Panc1 (cell line): Measurements from ENCODE around the gene AHSA1. TPM values are rescaled to one million over a fixed set of nuclear protein-coding genes. Genes with fewer than 3 reads are reported as not detected.

Experiments used
- ATAC-seq: fragments of 200-7000 bp; cut with Tn5 transposase; 2 replicates; pipeline ENCODE4 v1.9.1; 2020; ENCODE audit warnings: mild to moderate bottlenecking, moderate library complexity
- BruUV-seq: library from RNA; stranded (reverse); fragments of 400-500 nt; replicated peaks from 2 replicates; lab custom pipeline; 2021; lab: Mats Ljungman, UMichigan
- CTCF ChIA-PET: fragments of 300-600 bp; sonication (Branson Sonifier 250); formaldehyde crosslinking; loops from one replicate; lab custom pipeline; 2022; ENCODE audit warnings: antibody characterized with exemption; lab: Charles Lee
- POLR2A ChIA-PET: fragments of 300-600 bp; sonication (Branson Sonifier 250); formaldehyde crosslinking; loops from one replicate; lab custom pipeline; 2022; ENCODE audit warnings: antibody characterized with exemption; lab: Charles Lee
- DNase-seq: peaks from one replicate; pipeline ENCODE4 v3.0.0-alpha.2; 2010; ENCODE audit warnings: low read depth, low spot score
- H3K27ac ChIP-seq: 2 replicates; pipeline ENCODE4 v1.5.1; 2011; ENCODE audit warnings: mild to moderate bottlenecking, low read length, inconsistent platforms
- H3K27me3 ChIP-seq: fragments of 200-500 bp; sonication (Bioruptor generic); 2 replicates; pipeline ENCODE4 v1.6.0; 2014; ENCODE audit warnings: low read length, inconsistent platforms; ENCODE audit not compliant: control insufficient read depth, insufficient read depth
- H3K36me3 ChIP-seq: fragments of 200-500 bp; sonication (Bioruptor generic); 2 replicates; pipeline ENCODE4 v1.5.1; 2014; ENCODE audit warnings: inconsistent platforms, mild to moderate bottlenecking, low read length, moderate library complexity; ENCODE audit not compliant: control insufficient read depth, insufficient read depth
- H3K4me1 ChIP-seq: 2 replicates; pipeline ENCODE4 v1.5.1; 2011; ENCODE audit warnings: inconsistent platforms, mild to moderate bottlenecking, low read length, moderate library complexity; ENCODE audit not compliant: control insufficient read depth, insufficient read depth
- H3K4me3 ChIP-seq, 2 experiments: 2 replicates each; pipeline ENCODE4 v1.5.1; 2011 to 2012; ENCODE audit warnings: low read depth in 2 of 2, low read length in 2 of 2, mild to moderate bottlenecking in 2 of 2, inconsistent platforms in 1 of 2, moderate library complexity in 1 of 2
- H3K9me3 ChIP-seq: fragments of 200-500 bp; sonication (Bioruptor generic); 2 replicates; pipeline ENCODE4 v1.5.1; 2014; ENCODE audit warnings: low read depth, mild to moderate bottlenecking, inconsistent platforms, low read length, moderate library complexity; ENCODE audit not compliant: control insufficient read depth, insufficient read depth
- CTCF ChIP-seq: fragments of 450-650 bp; IDR thresholded peaks from 2 replicates; pipeline ENCODE4 v1.5.1; 2017; ENCODE audit warnings: mild to moderate bottlenecking
- POLR2AphosphoS5 ChIP-seq: IDR thresholded peaks from 2 replicates; pipeline ENCODE4 v1.6.1; 2012; ENCODE audit warnings: mild to moderate bottlenecking, low read depth, low read length, moderate library complexity
- REST ChIP-seq, 2 experiments: IDR thresholded peaks; 2 replicates each; pipeline ENCODE4 v1.6.1; 2011 to 2012; ENCODE audit warnings: low read depth in 2 of 2, control low read depth in 1 of 2, low read length in 1 of 2, mild to moderate bottlenecking in 1 of 2, moderate library complexity in 1 of 2; ENCODE audit not compliant: insufficient read depth in 1 of 2
- SIN3A ChIP-seq: IDR thresholded peaks from 2 replicates; pipeline ENCODE4 v1.6.1; 2012; ENCODE audit warnings: low read depth, mild to moderate bottlenecking, low read length, moderate library complexity, borderline replicate concordance; ENCODE audit not compliant: insufficient read depth
- TCF7L2 ChIP-seq: IDR thresholded peaks from 2 replicates; pipeline ENCODE4 v1.6.1; 2011; ENCODE audit warnings: mild to moderate bottlenecking, low read depth, low read length, inconsistent platforms
- in situ Hi-C: cut with HindIII; loops from 2 replicates; pipeline ENCODE4 v1.10.0; 2016; ENCODE audit warnings: low sequenced_read_pairs, low pct_unique_long_range_greater_than_20kb
- intact Hi-C: fragments of 100-400 bp; cut with micrococcal nuclease; formaldehyde crosslinking; loops from one replicate; pipeline ENCODE4 v1.10.0; 2022; ENCODE audit not compliant: unreplicated experiment
- total RNA-seq: library from RNA; stranded (reverse); gene quantifications from one replicate; pipeline ENCODE4 v1.2.1, GENCODE V29; 2021; ENCODE audit not compliant: unreplicated experiment

Gene AHSA1
- total RNA-seq, 1 experiment from 2014 or later, result 142 TPM

- ATAC-seq (no peak), DNase-seq (no peak)
- intact Hi-C loops (no loop called here), in situ Hi-C loops (no loop called here)
- Histone ChIP-seq H3K9me3 (no peaks in the 10 kb centered on the region), H3K4me1 (no peaks in the 10 kb centered on the region), H3K27me3 (no peaks in the 10 kb centered on the region), H3K36me3 (no peaks in the 10 kb centered on the region), H3K4me3 (no peak overlapping the region), H3K27ac (no peak overlapping the region)
- POLR2A ChIA-PET, result no interaction called here
- no TSS peak for BruUV-seq
- TF ChIP-seq POLR2AphosphoS5, result no peak
- TF ChIP-seq CTCF, result no peak
- no peak for TF ChIP-seq REST (IDR thresholded peaks at IDR 0.05; ENCODE audit: insufficient read depth in 1 of 2, low read depth in 2 of 2, low read length in 1 of 2)
- TF ChIP-seq TCF7L2, result no peak
- no peak for TF ChIP-seq SIN3A
- CTCF ChIA-PET, result no interaction called here
Measured at GRCh38 chr14:77491056-77491455, 33.2 kb downstream of the AHSA1 start.

GRCh38 chr14:77495334-77495733 is 37.4 kb downstream of the AHSA1 start:
- H3K27me3 ChIP-seq, result no peaks in the 10 kb centered on the region; the same call in 1 of the 2 replicates
- no peak for ATAC-seq
- H3K4me1 ChIP-seq, result no peaks in the 10 kb centered on the region
- in situ Hi-C loops (no loop called here), intact Hi-C loops (no loop called here)
- ChIA-PET POLR2A (no interaction called here), CTCF (no interaction called here)
- no peak for DNase-seq
- no peaks in the 10 kb centered on the region for H3K36me3 ChIP-seq
- H3K4me3 ChIP-seq, result no peak overlapping the region
- no peak overlapping the region for H3K27ac ChIP-seq
- BruUV-seq, result no TSS peak
- no peak for TF ChIP-seq TCF7L2
- no peak for TF ChIP-seq SIN3A
- TF ChIP-seq REST (IDR thresholded peaks at IDR 0.05; ENCODE audit: insufficient read depth in 1 of 2, low read depth in 2 of 2, low read length in 1 of 2), result no peak
- no peak for TF ChIP-seq CTCF
- TF ChIP-seq POLR2AphosphoS5, result no peak
- no peaks in the 10 kb centered on the region for H3K9me3 ChIP-seq
